ENCODE data around the gene NUDT16. TPM values are rescaled to one million over a fixed set of nuclear protein-coding genes. Genes with fewer than 3 reads are reported as not detected.

The NUDT16 gene
- total and polyA plus RNA-seq, 2 of the 8 experiments (the other 6 are each of a cell fraction or from before 2014, with no cell fraction given), result 8.5 to 19.1 TPM

DNA sequence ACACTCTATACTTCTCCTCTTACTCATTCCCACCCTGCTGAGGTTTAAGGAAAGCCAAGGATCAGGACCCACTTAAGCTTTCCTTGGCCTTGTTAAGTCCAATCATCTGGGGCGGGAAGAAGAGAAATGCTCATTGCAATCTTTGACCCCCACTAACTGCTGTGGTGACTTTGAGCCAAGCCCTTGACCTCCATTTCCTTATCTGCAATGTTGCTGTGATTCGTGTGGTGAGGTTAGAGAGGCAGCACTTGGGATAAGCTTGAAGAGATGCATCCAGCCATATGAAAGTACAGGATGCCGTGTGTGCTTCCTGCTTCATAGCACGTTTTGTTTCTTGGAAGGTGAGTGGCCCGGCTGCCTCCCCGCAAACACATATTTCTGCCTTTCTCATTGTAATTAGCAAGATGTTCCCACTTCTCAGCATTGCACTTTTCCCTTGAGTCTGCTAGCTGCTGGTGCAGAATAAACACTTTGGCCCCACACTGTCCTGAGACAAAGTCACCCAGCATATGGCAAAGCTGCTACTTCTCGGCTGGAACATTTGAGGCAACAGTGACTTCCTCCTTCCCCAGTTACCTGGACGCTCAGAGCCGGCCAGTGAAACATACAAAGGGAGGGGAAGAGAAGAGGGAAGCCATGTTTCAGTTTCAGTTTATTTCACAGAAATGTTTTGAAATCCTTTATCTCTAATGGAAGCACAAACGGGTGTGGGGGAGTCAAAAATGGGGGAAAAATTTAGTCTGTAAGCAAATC lies 10.5 kb upstream of the NUDT16 start:
- POLR2A ChIA-PET (ENCODE audit: partially characterized antibody), result interaction anchor here (0.5 to 2.7 kb wide), 8 partner anchors 9 to 1011 kb away, joined by 3 to 7 read pairs (median 4); partner anchors contain the start of genes ASTE1, NEK11 and NUDT16
- Histone ChIP-seq H3K14ac (ENCODE audit: insufficient read length) (no peak overlapping the region), H3K4ac (replicated peaks; ENCODE audit: insufficient read length, low read depth, low read length) (no peak overlapping the region), H2BK120ac (replicated peaks; ENCODE audit: low read depth, low read length) (no peak overlapping the region), H3K79me1 (ENCODE audit: low read depth, low read length) (peaks cover 4% of the 10 kb centered on the region), H3K56ac (replicated peaks; ENCODE audit: insufficient read length, low read depth, low read length) (no peak overlapping the region), H2BK20ac (ENCODE audit: low read length) (no peak overlapping the region), H3K9me3 (ENCODE audit: insufficient read depth in 2 of 2, low read depth in 1 of 2, low read length in 1 of 2) (peaks cover 7 to 9% of the 10 kb centered on the region in 2 experiments; a peak in 2 of 4 replicates), H2BK15ac (ENCODE audit: low read length) (no peak overlapping the region), H4K91ac (replicated peaks; ENCODE audit: insufficient read length, low read length) (no peak overlapping the region), H3K4me2 (ENCODE audit: insufficient read depth in 1 of 2, low read depth in 2 of 2, low read length in 2 of 2) (no peak overlapping the region), H4K8ac (ENCODE audit: extremely low read depth, insufficient read depth, low read length) (no peak overlapping the region), H2AFZ (ENCODE audit: low read length) (no peak overlapping the region), H3K23me2 (ENCODE audit: low read depth, low read length) (0 out of 2 replicates have a peak, but pooled peaks cover 2% of the 10 kb centered on the region), H3K23ac (ENCODE audit: insufficient read length) (no peak overlapping the region), H3K4me1 (replicated peaks in 1 of 4; ENCODE audit: control insufficient read depth in 3 of 4, insufficient read depth in 4 of 4, low read length in 3 of 4) (no peaks in the 10 kb centered on the region), H3K4me3 (ENCODE audit: extremely low read depth in 1 of 4, insufficient read depth in 2 of 4, low read depth in 3 of 4, low read length in 4 of 4) (no peak overlapping the region), H3K36me3 (ENCODE audit: control insufficient read depth in 2 of 4, insufficient read depth in 4 of 4, low read length in 3 of 4) (peaks cover 0 to 6% (median 3%) of the 10 kb centered on the region in 4 experiments; a peak in 4 of 8 replicates), H2AK5ac (ENCODE audit: low read depth, low read length) (no peak overlapping the region), H4K5ac (ENCODE audit: insufficient read length, low read depth, low read length) (no peak overlapping the region), H2BK12ac (ENCODE audit: low read depth, low read length) (no peak overlapping the region), H3K18ac (ENCODE audit: extremely low read depth, low read length) (no peak overlapping the region), H2BK5ac (ENCODE audit: low read depth, low read length) (no peak overlapping the region), H4K20me1 (replicated peaks in 1 of 2; ENCODE audit: control insufficient read depth in 1 of 2, insufficient read depth in 2 of 2, low read length in 2 of 2) (no peaks in the 10 kb centered on the region), H3K27me3 (replicated peaks in 1 of 4; ENCODE audit: control insufficient read depth in 3 of 4, extremely low read depth in 1 of 4, insufficient read depth in 3 of 4, low read length in 3 of 4) (no peaks in the 10 kb centered on the region), H3K27ac (ENCODE audit: low read depth, low read length) (no peak overlapping the region), H3K79me2 (ENCODE audit: control insufficient read depth in 1 of 2, insufficient read depth in 2 of 2, low read length in 2 of 2) (peaks cover 0 to 9% of the 10 kb centered on the region in 2 experiments; a peak in 2 of 4 replicates), H3K9ac (replicated peaks in 1 of 4; ENCODE audit: extremely low read depth in 1 of 4, low read depth in 3 of 4, low read length in 3 of 4) (peak overlapping the region in 1 of 4 experiments; percentile 34; a peak in 1 of 7 replicates)
- no peak for FAIRE-seq
- 90% methylated on average over 10 of the region's 10 CpGs; no CpG with 5 or more reads in 1 of the 2 experiments for WGBS, 2 experiments (ENCODE audit: extremely low coverage in 1 of 2, insufficient coverage in 1 of 2, insufficient read length in 1 of 2, insufficient replicate concordance in 2 of 2, low coverage in 1 of 2, low lambda C conversion rate in 2 of 2, missing lambda C conversion rate in 1 of 2)
- DNase-seq (ENCODE audit: low read depth in 1 of 2, low spot score in 2 of 2), result no peak
- CTCF ChIA-PET (ENCODE audit: partially characterized antibody), result interaction anchor here (0.6 to 1.2 kb wide), 2 partner anchors 10 to 1357 kb away, joined by 3 read pairs; partner anchors contain the start of gene NUDT16
- TF ChIP-seq RFX5 (IDR thresholded peaks at IDR 0.05; ENCODE audit: borderline replicate concordance, low read depth, low read length) (no peak), POU5F1 (IDR thresholded peaks at IDR 0.05; ENCODE audit: low read depth, low read length) (no peak), SRF (IDR thresholded peaks at IDR 0.05; ENCODE audit: low read depth, low read length) (no peak), KDM4A (IDR thresholded peaks at IDR 0.05; ENCODE audit: low read depth, low read length, severe bottlenecking) (no peak), TAF1 (IDR thresholded peaks at IDR 0.05; ENCODE audit: low read depth, low read length) (no peak), TEAD4 (IDR thresholded peaks at IDR 0.05; ENCODE audit: low read depth, low read length) (no peak), GABPA (IDR thresholded peaks at IDR 0.05; ENCODE audit: borderline replicate concordance, insufficient read depth, low read length) (no peak), CEBPB (IDR thresholded peaks at IDR 0.05; ENCODE audit: low read depth, low read length) (no peak), SP4 (IDR thresholded peaks at IDR 0.05; ENCODE audit: low read length) (no peak)
- TF ChIP-seq, protein P1, sequence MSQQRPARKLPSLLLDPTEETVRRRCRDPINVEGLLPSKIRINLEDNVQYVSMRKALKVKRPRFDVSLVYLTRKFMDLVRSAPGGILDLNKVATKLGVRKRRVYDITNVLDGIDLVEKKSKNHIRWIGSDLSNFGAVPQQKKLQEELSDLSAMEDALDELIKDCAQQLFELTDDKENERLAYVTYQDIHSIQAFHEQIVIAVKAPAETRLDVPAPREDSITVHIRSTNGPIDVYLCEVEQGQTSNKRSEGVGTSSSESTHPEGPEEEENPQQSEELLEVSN (IDR thresholded peaks at IDR 0.05), result no peak
